Pulmonary artery endothelial cell (primary cell): ENCODE data around the gene ANO4. TPM values are rescaled to one million over a fixed set of nuclear protein-coding genes. Genes with fewer than 3 reads are reported as not detected.

Source experiments
- DNase-seq: peaks from one replicate; pipeline ENCODE4 v3.0.0-alpha.2; 2011; ENCODE audit warnings: low read depth, low spot score
- total RNA-seq: library from RNA; depleted of rRNA; stranded (reverse); fragments of >200 nt; gene quantifications from 2 replicates; pipeline ENCODE4 v1.2.3, GENCODE V29; 2014

The ANO4 gene
- total RNA-seq = 0.11 and 0.13 TPM in 2 replicates

DNA sequence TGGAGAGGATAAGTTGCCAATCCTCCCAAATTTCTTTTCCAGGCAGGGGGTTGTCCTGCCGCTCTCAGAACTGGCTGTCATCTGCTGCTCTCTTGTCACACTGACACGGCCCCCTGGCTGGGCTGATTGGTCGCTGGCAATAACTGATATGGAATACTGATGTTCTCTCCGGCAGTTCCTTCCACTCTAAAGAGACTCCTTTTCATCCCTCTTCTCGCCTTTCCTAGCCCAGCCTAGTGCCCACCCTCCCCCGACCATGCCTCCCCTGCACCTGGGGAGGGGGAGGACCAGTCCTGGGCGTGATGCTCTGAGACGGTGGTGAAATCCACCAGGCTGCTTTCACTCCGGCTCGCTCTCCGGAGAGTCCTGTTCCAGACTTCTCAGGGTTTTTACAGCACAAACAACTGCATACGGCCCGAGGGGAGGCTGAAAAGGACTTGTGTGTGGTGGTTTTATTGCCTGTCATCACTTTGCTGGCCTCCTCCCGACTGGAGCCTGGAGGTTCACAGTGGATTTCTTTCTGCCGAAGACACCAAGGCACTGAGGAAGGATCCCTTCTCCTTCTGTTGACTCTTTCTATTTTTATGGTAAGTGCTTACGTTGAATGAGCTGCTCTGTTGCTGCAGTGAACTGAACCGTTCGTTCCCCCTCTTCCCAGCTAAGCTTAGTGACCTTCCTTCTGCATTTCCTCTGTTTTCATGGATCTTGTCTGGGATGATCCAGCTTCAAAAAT lies at the start of gene ANO4:
Gene ANO4 (plus strand): TSS at position 336 of the 733 bp plus-strand sequence. CDS start 107,010 bp downstream, outside the sequence.
- no peak for DNase-seq

DNA sequence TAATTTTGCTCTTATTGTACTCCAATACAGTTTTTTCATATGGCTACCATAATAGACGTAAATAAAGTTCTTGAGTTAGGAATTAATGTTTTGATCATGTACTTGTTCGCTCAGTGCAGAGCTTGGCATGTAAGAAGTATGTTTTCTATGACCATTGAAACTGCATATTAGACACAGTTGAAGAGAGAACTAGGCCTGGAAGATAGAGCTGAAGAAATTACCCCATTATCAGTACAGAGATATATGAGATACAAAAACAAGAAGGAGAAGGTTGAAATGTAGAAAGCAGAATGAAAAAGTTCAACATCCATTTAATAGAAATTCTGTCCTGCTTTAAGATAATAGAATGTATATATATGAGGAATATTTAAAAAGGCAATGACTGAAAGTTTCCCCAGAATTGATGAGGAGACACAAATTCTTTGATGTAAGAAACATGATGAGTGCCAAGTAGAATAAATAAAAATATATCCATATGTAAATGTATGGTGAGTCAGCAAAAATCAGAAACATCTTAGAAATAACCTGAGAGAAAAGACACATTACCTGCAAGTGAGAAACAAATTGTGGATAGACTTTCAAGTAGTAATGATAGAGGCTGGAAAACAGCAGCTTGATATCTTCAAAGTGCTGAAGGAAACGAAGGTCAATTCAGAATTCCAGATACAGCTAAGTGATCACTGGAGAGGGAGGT lies 49.1 kb upstream of the ANO4 start:
- no peak for DNase-seq

DNA sequence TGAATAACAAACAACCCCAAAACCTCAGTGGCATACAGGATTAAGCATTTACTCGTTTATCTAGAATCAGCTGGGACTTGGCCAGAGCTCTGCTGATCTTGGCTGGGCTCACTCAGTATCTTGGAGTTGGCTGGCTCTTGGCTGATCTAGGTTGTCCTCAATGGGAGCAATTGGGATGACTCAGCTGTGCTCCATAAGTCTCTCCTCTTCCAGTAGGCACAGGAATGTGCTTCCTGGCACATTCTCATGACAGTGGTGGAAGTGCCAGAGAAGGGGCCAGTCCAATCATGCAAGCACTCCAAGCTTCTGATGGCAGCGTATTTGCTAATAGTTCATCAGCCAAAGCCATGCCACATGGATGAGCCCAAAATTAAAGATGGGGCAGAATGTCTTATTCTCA lies 41.7 kb upstream of the ANO4 start:
- DNase-seq = no peak

- DNase-seq = no peak
These were observed 40.7 kb upstream of the ANO4 start for GRCh38 chr12:100753837-100754236.

DNA sequence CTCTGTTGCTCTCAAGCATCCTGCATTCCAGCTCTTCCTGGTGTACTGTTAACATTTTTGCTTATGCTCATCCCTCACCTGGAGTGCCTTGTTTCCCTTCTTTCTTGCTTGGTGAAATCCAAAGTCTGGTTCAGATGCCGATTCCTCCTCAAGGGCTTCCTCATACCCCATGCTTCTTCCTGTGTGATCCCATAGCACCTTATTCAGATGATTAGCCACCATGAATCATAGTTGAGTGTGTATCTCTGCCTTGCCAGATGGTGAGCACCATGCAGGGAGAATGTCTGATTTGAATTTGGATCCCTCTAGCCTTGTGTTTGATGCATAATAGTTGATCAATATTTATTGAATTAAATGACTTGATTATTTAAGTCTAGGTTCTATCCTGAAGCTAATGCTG lies 39.4 kb upstream of the ANO4 start:
- no peak for DNase-seq

DNA sequence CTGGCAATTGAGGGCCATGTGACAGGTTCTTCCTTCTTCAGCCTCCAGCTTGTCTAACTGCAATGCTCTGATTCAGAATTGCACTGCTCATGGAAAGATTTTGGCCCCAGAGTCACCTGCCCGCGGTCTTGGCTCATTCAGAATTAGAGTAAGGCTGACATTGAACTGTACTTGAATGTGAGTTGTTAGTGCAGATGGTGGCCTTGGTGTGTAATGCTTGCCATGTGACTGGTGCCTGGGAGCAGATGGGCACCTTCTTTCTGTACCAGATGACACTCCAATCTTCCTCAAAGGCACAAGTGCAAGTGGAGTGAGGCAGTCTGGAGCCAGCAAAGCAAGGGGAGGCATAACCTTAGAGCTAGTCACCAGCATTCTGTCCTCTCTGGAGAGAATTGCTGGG lies 36.5 kb upstream of the ANO4 start:
- DNase-seq = no peak

GRCh38 chr12:100767371-100767770 lies 27.2 kb upstream of the ANO4 start:
- no peak for DNase-seq

GRCh38 chr12:100767950-100768349 lies 26.6 kb upstream of the ANO4 start:
- no peak for DNase-seq

DNA sequence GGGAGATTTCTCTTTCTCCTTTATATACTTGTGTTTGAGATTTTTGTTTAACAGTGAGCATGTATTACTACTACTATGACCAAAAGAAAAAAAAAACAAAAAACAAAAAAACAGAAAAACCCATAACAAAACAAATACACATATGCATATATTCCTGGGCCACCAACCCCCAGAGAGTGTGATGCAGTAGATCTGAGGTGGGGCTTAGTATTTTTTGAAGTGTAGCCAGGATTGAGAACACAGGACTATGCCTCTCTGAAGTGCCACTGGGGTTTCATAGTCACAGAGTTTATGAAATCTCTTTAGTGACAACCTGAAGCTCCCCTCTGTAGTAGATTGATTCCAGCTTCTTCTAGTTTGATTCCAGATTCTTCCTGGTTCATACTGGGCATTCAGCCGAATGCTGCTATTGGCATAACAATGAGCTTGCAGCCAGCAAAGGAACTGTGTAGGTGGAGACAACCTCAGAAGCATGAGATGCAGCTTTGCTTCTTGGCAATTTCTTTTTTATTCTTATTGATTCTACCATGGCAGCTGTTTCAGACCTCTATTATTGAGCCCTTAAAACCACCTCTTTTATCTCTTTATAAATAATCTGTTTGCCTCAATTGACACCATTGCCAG lies 15.5 kb upstream of the ANO4 start:
- no peak for DNase-seq

DNA sequence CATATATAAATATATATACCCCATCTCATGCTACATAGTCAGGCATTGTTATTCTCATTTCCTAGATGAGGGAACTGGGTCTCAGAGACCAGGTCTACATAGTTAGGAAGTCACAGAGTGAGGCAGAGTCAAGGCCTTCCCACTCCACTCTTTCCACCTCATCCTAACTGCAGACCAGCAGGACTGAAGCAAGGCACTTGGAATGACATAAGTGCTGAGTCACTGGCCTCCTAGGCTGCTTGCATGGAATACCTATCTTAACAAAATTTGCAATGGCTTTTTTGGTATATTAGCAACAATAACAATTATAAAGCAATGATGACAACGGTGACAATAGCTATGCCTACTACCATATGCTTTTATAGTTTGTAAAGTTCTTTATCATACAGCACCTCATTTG lies 5.4 kb upstream of the ANO4 start:
- no peak for DNase-seq

GRCh38 chr12:100789975-100790374 lies 4.6 kb upstream of the ANO4 start:
- DNase-seq = no peak

- DNase-seq = no peak
These were observed 4.0 kb upstream of the ANO4 start for GRCh38 chr12:100790552-100790951.

DNA sequence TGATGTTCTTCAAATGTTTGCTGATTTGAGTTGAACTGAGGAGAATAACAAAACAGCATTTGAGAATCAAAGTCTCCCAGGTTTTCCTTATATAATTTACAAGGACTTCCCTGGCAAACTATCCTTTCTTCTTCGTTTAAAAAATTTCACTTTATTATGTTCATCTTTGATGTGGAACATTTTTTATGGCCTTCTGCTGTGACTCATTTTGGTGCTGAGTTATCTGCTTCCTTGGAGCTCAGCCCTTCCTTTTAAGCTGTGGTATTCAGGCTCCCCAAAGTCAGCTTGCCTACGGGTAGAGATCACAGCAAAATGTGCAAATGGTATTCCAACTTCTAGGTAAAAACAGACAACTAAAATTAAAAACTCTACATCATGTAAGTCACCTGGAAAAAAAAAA lies 1.4 kb upstream of the ANO4 start:
- DNase-seq = no peak

DNA sequence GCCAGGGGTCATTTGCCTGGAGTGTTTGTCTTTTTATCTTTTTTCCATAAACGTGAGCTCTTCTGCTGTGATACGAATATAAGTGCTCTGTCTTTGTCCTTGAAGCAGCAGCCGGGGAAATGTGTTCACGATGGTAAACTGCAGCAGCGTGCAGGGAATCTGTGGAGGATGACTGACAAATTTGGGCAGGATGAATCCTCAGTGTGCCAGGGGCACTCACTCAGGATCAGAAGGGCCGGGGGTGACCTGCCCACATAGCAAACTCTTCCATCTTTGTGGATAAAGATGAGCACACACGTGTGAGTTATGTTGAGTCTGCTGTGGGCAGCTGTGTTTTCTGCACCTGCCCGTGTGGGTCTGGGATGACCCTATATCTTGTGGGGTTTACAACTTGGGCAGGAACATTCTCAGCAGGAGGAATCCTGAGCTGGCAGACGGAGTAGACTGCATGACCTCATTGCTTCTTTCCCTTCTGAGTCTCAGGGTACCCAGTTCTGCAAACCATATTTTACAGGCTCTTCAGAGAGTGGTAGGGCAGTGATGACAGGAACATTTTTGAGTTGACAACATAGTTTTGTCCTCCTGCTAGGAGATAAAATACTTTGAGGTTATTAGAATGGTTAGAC lies 711 bp downstream of the ANO4 start:
- no peak for DNase-seq

- DNase-seq = no peak
These were observed 1.2 kb downstream of the ANO4 start for GRCh38 chr12:100795800-100796179.

DNA sequence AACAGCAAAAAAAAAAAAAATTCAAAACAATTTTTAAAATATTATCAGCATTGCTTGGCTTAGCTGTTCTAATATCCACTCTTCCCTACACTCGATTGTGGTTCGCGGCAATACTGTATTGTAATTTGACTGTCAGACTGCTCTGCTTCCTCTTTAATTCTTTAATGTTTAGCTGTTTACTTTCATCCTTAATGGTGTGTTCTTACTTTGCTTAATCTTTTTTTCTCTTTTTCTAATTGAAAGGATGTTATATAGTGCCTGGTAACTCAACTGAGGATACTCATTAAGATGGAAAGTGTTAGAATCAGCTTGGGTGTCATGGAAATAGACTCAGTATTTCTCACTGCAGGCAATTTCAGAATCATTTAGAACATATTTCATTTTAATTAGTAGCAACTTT lies 2.0 kb downstream of the ANO4 start:
- DNase-seq = no peak

- no peak for DNase-seq
These were observed 2.7 kb downstream of the ANO4 start for GRCh38 chr12:100797246-100797645.

- DNase-seq = no peak
These were observed 3.2 kb downstream of the ANO4 start for GRCh38 chr12:100797786-100798185.

DNA sequence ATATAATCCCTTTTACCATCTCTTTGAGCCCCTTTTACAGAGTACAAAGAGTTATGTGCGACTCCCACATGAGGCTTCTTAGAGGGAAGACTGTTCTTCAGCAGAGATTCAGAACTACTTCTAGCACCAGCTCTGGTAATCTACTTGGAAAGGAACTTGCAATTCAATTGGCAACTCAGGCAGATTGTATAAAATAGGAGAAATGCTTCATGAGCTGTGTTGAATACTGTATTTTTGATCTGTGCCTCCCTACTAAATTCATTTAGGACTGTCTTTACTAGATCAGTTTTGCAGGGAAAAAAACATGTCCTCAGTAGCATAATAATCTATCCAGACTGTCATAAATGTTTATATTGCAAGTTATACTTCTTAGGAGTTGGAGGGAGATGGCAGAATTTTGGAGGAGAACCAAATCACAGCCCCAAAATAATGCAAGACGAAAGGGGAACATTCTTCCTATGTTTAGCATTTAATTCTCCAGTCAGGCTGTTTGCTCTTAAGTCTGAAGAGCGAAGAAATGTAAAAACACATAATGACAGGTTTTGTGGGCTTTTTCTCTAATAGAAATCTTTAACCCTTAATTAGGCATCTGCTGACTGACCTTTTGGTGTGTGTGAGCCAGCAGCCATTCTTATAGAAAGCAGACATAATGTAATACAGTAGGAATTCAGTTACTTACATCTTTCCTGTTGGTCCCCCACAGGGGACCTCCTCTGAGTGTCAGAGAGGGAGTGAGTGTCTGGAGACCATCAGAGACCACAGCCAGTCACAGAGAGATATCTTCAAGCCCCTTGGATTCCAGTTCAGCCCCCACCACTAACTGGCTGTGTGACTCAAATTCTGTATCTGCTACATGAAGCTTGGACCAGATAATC lies 3.9 kb downstream of the ANO4 start:
- no peak for DNase-seq

DNA sequence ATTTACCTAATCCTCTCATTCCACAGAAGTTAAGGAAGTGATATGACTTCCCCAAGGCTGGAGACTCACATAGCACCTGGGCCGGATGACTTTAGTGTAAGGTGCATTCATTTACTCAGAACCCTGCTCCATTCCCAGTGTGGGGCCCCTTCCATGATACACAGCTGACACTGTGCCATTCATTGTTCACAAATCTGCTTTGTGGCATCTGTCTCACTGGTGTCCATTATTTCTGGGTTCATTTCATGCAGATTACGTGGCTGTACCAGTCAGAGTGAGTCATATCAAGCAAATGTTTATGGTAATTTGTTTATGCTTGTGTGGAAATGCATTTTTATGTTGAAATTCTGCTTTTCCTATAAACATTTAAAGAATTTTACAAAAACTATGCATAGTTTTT lies 5.2 kb downstream of the ANO4 start:
- DNase-seq = no peak

DNA sequence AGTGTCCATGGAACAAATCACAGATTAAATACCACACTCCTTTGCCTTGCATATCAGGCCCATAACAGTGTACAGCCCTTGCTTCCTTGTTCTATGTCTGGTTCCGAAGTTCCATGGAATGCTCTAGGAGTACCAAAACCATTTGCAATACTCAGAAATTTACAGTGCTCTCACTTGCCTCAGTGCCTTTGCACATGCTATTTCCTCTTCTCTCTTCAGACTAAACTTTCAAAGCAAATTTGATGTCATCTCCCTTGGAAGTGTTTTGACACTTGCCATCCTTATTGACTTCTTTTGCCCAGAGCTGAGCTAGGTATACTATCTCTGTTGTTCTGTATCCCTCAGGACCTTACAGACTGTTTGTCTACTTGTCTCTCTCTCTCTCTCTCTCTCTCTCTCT lies 6.1 kb downstream of the ANO4 start:
- DNase-seq = no peak
